ENCODE data around the gene RRM1.

GRCh38 chr11:4115128-4115527 lies 20.5 kb downstream of the RRM1 start:
- TF ChIP-seq CTCF (IDR thresholded peaks at IDR 0.05; ENCODE audit: low read length) (no peak), EZH2 (IDR thresholded peaks at IDR 0.05; ENCODE audit: borderline replicate concordance, low read length) (no peak)
